Chondrocyte (in vitro differentiated cells): Measurements from ENCODE around the gene GLI2. TPM values are rescaled to one million over a fixed set of nuclear protein-coding genes. Genes with fewer than 3 reads are reported as not detected.
A peak's percentile ranks its signal among the peaks of the same experiment; 100 is the strongest.

Experiments
- DNase-seq: peaks from one replicate; pipeline ENCODE4 v3.0.0; 2021; ENCODE audit warnings: mixed read lengths, low spot score
- H3K27ac Mint-ChIP-seq: one replicate; pipeline ENCODE4 v1.8.0; 2021; ENCODE audit warnings: mild to moderate bottlenecking, moderate library complexity, mixed read lengths; ENCODE audit not compliant: unreplicated experiment
- H3K27me3 Mint-ChIP-seq: 2 replicates; pipeline ENCODE4 v1.8.0; 2021; ENCODE audit warnings: low read depth, mixed read lengths
- H3K36me3 Mint-ChIP-seq: 2 replicates; pipeline ENCODE4 v1.8.0; 2021; ENCODE audit warnings: low read depth, mixed read lengths
- H3K4me1 Mint-ChIP-seq: 2 replicates; pipeline ENCODE4 v1.8.0; 2021; ENCODE audit warnings: low read depth, mild to moderate bottlenecking, mixed read lengths
- H3K4me3 Mint-ChIP-seq: one replicate; pipeline ENCODE4 v1.8.0; 2021; ENCODE audit warnings: mild to moderate bottlenecking, moderate library complexity, mixed read lengths; ENCODE audit not compliant: unreplicated experiment
- H3K9me3 Mint-ChIP-seq: 2 replicates; pipeline ENCODE4 v1.8.0; 2021; ENCODE audit warnings: low read depth, mixed read lengths
- CTCF ChIP-seq: fragments of 200-600 bp; sonication (generic); IDR thresholded peaks from 2 replicates; pipeline ENCODE4 v1.5.0; 2021; ENCODE audit warnings: antibody characterized with exemption, mild to moderate bottlenecking, moderate library complexity
- total RNA-seq: library from RNA; stranded (reverse); gene quantifications from 3 replicates; pipeline ENCODE4 v1.2.1, GENCODE V29; 2021

GLI2 gene
- total RNA-seq, 1 donor from 2014 or later: 36.0 TPM

GRCh38 chr2:120748741-120749140 lies 13.1 kb downstream of the GLI2 start:
- Mint-ChIP-seq H3K36me3 (no peaks in the 10 kb centered on the region), H3K4me1 (peaks cover 57% of the 10 kb centered on the region), H3K27me3 (no peaks in the 10 kb centered on the region), H3K27ac (peak overlapping the region; percentile 34), H3K4me3 (no peak overlapping the region), H3K9me3 (no peaks in the 10 kb centered on the region)
- DNase-seq: no peak
- TF ChIP-seq CTCF: no peak

GRCh38 chr2:120749506-120750431 lies 14.1 kb downstream of the GLI2 start:
- no peak overlapping the region for H3K4me3 Mint-ChIP-seq
- DNase-seq: no peak
- no peaks in the 10 kb centered on the region for H3K36me3 Mint-ChIP-seq
- no peaks in the 10 kb centered on the region for H3K27me3 Mint-ChIP-seq
- TF ChIP-seq CTCF: no peak
- H3K9me3 Mint-ChIP-seq: no peaks in the 10 kb centered on the region
- peak overlapping the region; percentile 82 for H3K27ac Mint-ChIP-seq
- peaks cover 64% of the 10 kb centered on the region for H3K4me1 Mint-ChIP-seq

GRCh38 chr2:120750488-120751210 lies 15.0 kb downstream of the GLI2 start:
- Mint-ChIP-seq H3K4me3 (no peak overlapping the region), H3K27ac (peak overlapping the region; percentile 82), H3K36me3 (no peaks in the 10 kb centered on the region), H3K9me3 (no peaks in the 10 kb centered on the region), H3K4me1 (peaks cover 73% of the 10 kb centered on the region), H3K27me3 (no peaks in the 10 kb centered on the region)
- DNase-seq: no peak
- TF ChIP-seq CTCF: no peak

- Mint-ChIP-seq H3K27ac (peak overlapping the region; percentile 4), H3K4me3 (no peak overlapping the region), H3K27me3 (no peaks in the 10 kb centered on the region), H3K36me3 (no peaks in the 10 kb centered on the region), H3K4me1 (peaks cover 78% of the 10 kb centered on the region), H3K9me3 (no peaks in the 10 kb centered on the region)
- no peak for DNase-seq
- no peak for TF ChIP-seq CTCF
Observed at GRCh38 chr2:120751553-120751952, 15.9 kb downstream of the GLI2 start.
